ENCODE measurements around the gene TFF2.

TFF2 gene

GRCh38 chr21:42366292-42367010 is 15.7 kb upstream of the TFF2 start, which contains the start of gene TFF1:
TFF1 (minus strand) TSS chr21:42366535; CDS start chr21:42366495, 40 bp downstream.
- DNase-seq (ENCODE audit: low read depth in 2 of 2) = no peak

- no peak for DNase-seq (ENCODE audit: low read depth in 2 of 2)
Observed at GRCh38 chr21:42365770-42366169, 15.0 kb upstream of the TFF2 start.

- no peak for DNase-seq (ENCODE audit: low read depth in 2 of 2)
Observed at GRCh38 chr21:42364304-42364865, 13.6 kb upstream of the TFF2 start.

- no peak for DNase-seq (ENCODE audit: low read depth in 2 of 2)
Observed at GRCh38 chr21:42363312-42363711, 12.5 kb upstream of the TFF2 start.

- DNase-seq (ENCODE audit: low read depth in 2 of 2) = no peak
Observed at GRCh38 chr21:42362700-42363099, 11.9 kb upstream of the TFF2 start.

- no peak for DNase-seq (ENCODE audit: low read depth in 2 of 2)
Observed at GRCh38 chr21:42362198-42362597, 11.4 kb upstream of the TFF2 start.

GRCh38 chr21:42361286-42361685 is 10.5 kb upstream of the TFF2 start:
- DNase-seq (ENCODE audit: low read depth in 2 of 2) = no peak

- no peak for DNase-seq (ENCODE audit: low read depth in 2 of 2)
Observed at GRCh38 chr21:42360317-42360716, 9.5 kb upstream of the TFF2 start.

- DNase-seq (ENCODE audit: low read depth in 2 of 2) = no peak
Observed at GRCh38 chr21:42358937-42359336, 8.1 kb upstream of the TFF2 start.

GRCh38 chr21:42358261-42358660 is 7.5 kb upstream of the TFF2 start:
- no peak for DNase-seq (ENCODE audit: low read depth in 2 of 2)

- DNase-seq (ENCODE audit: low read depth in 2 of 2) = no peak
Observed at GRCh38 chr21:42357307-42357706, 6.5 kb upstream of the TFF2 start.

GRCh38 chr21:42356650-42357049 is 5.9 kb upstream of the TFF2 start:
- no peak for DNase-seq (ENCODE audit: low read depth in 2 of 2)

- DNase-seq (ENCODE audit: low read depth in 2 of 2) = no peak
Observed at GRCh38 chr21:42356046-42356445, 5.3 kb upstream of the TFF2 start.

GRCh38 chr21:42353623-42354022 is 2.8 kb upstream of the TFF2 start:
- DNase-seq (ENCODE audit: low read depth in 2 of 2) = no peak

- no peak for DNase-seq (ENCODE audit: low read depth in 2 of 2)
Observed at GRCh38 chr21:42352441-42353095, 1.8 kb upstream of the TFF2 start.

GRCh38 chr21:42351626-42352440 is 1.0 kb upstream of the TFF2 start:
- DNase-seq (ENCODE audit: low read depth in 2 of 2) = no peak

GRCh38 chr21:42350318-42350910 is 380 bp downstream of the TFF2 start:
- DNase-seq (ENCODE audit: low read depth in 2 of 2) = no peak

GRCh38 chr21:42349420-42350317 is 1.1 kb downstream of the TFF2 start:
- no peak for DNase-seq (ENCODE audit: low read depth in 2 of 2)

- DNase-seq (ENCODE audit: low read depth in 2 of 2) = no peak
Observed at GRCh38 chr21:42348762-42349161, 2.0 kb downstream of the TFF2 start.

- no peak for DNase-seq (ENCODE audit: low read depth in 2 of 2)
Observed at GRCh38 chr21:42347601-42348327, 3.0 kb downstream of the TFF2 start.

Measured in fibroblast of skin of left biceps (primary cell).